SK-N-SH (cell line): Measurements from ENCODE around the gene NAGK. TPM values are rescaled to one million over a fixed set of nuclear protein-coding genes. Genes with fewer than 3 reads are reported as not detected.
"Not testable (repeated sequence)": the region's sequence is repeated elsewhere in the genome, so short reads cannot be mapped to it uniquely, and the experiment has no call there.

Experiments
- CTCF ChIA-PET: fragments of 300-600, 350-600 bp; formaldehyde crosslinking; extraction: SDS; loops from one replicate; lab custom pipeline; 2021; lab: Yijun Ruan, JAX
- POLR2A ChIA-PET: fragments of 350-600 bp; sonication (Branson Sonifier 250); formaldehyde crosslinking; extraction: SDS; loops from one replicate; lab custom pipeline; 2020; ENCODE audit warnings: antibody characterized with exemption, inconsistent platforms; lab: Yijun Ruan, JAX
- DNase-seq: peaks from one replicate; pipeline ENCODE4 v3.0.0; 2012
- H2AFZ ChIP-seq: fragments of 200-600 bp; sonication (generic); 2 replicates; pipeline ENCODE4 v1.8.1; 2016; ENCODE audit warnings: antibody characterized with exemption, mild to moderate bottlenecking, low read depth
- H3F3A ChIP-seq: fragments of 200-600 bp; sonication (generic); replicated peaks from 2 replicates; pipeline ENCODE3; 2016; ENCODE audit warnings: antibody characterized with exemption, mild to moderate bottlenecking; ENCODE audit not compliant: insufficient read depth
- H3K27ac ChIP-seq, 2 experiments: fragments of 200-500 bp in 1 of 2; fragments of 200-600 bp in 1 of 2; sonication (Bioruptor generic) in 1 of 2; sonication (generic), shearing (Covaris generic) in 1 of 2; 2 replicates each; pipeline versions ENCODE4 v1.5.1 to v1.6.1; 2014 to 2016; ENCODE audit warnings: low read depth in 2 of 2, inconsistent platforms in 1 of 2, low read length in 1 of 2, mild to moderate bottlenecking in 1 of 2, mixed read lengths in 1 of 2
- H3K27me3 ChIP-seq: fragments of 200-600 bp; sonication (generic), shearing (Covaris generic); 2 replicates; pipeline ENCODE4 v1.6.1; 2016; ENCODE audit warnings: mixed run types; ENCODE audit not compliant: insufficient read depth
- H3K36me3 ChIP-seq, 2 experiments: fragments of 200-500 bp in 1 of 2; fragments of 200-600 bp in 1 of 2; sonication (Bioruptor generic) in 1 of 2; sonication (generic) in 1 of 2; replicated peaks in 1 of 2; 2 replicates each; pipeline versions ENCODE3 to v1.5.1; 2014 to 2016; ENCODE audit warnings: low read length in 1 of 2, mild to moderate bottlenecking in 1 of 2; ENCODE audit not compliant: insufficient read depth in 2 of 2, control insufficient read depth in 1 of 2
- H3K4me1 ChIP-seq, 2 experiments: fragments of 200-500 bp in 1 of 2; fragments of 200-600 bp in 1 of 2; sonication (Bioruptor generic) in 1 of 2; sonication (generic), shearing (Covaris generic) in 1 of 2; 2 replicates each; pipeline versions ENCODE4 v1.5.1 to v1.6.1; 2014 to 2016; ENCODE audit warnings: low read depth in 1 of 2, low read length in 1 of 2, mixed run types in 1 of 2; ENCODE audit not compliant: insufficient read depth in 2 of 2, control insufficient read depth in 1 of 2
- H3K4me2 ChIP-seq: fragments of 200-600 bp; sonication (generic), shearing (Covaris generic); 2 replicates; pipeline ENCODE4 v1.6.1; 2017; ENCODE audit warnings: mixed run types
- H3K4me3 ChIP-seq, 2 experiments: fragments of 200-500 bp in 1 of 2; fragments of 200-600 bp in 1 of 2; sonication (Bioruptor generic) in 1 of 2; sonication (generic), shearing (Covaris generic) in 1 of 2; 2 replicates each; pipeline versions ENCODE4 v1.5.1 to v1.8.1; 2014 to 2016; ENCODE audit warnings: low read depth in 2 of 2, inconsistent platforms in 1 of 2, low read length in 1 of 2, mild to moderate bottlenecking in 1 of 2, mixed read lengths in 1 of 2, moderate library complexity in 1 of 2
- H3K79me2 ChIP-seq: fragments of 200-600 bp; sonication (generic); 2 replicates; pipeline ENCODE4 v1.8.1; 2017; ENCODE audit warnings: mild to moderate bottlenecking; ENCODE audit not compliant: insufficient read depth
- H3K9ac ChIP-seq: fragments of 200-600 bp; sonication (generic); 2 replicates; pipeline ENCODE4 v1.6.1; 2017; ENCODE audit warnings: mixed run types
- H3K9me2 ChIP-seq: fragments of 200-600 bp; sonication (generic); 2 replicates; pipeline ENCODE4 v1.6.1; 2017; ENCODE audit warnings: mixed run types
- H3K9me3 ChIP-seq: fragments of 200-600 bp; sonication (generic); 2 replicates; pipeline ENCODE4 v1.6.1; 2017; ENCODE audit warnings: mixed run types, mild to moderate bottlenecking, moderate library complexity
- H4K20me1 ChIP-seq: fragments of 200-600 bp; sonication (generic); 2 replicates; pipeline ENCODE4 v1.6.1; 2017; ENCODE audit warnings: mild to moderate bottlenecking, mixed run types; ENCODE audit not compliant: insufficient read depth
- CHD2 ChIP-seq: fragments of 150-350 bp; IDR thresholded peaks from 2 replicates; pipeline ENCODE4 v1.6.1; 2018; ENCODE audit warnings: low read length; ENCODE audit not compliant: partially characterized antibody
- ELF1 ChIP-seq: IDR thresholded peaks from 2 replicates; pipeline ENCODE4 v1.4.0; 2012
- EP300 ChIP-seq, 2 experiments: IDR thresholded peaks; 2 replicates each; pipeline versions ENCODE4 v1.4.0 to v1.6.1; 2012; ENCODE audit warnings: borderline replicate concordance in 1 of 2, low read depth in 1 of 2, low read length in 1 of 2
- EZH2phosphoT487 ChIP-seq: fragments of 200-600 bp; sonication (generic); IDR thresholded peaks from 2 replicates; pipeline ENCODE4 v1.6.1; 2017; ENCODE audit warnings: low read depth, mixed run types, mild to moderate bottlenecking, antibody characterized with exemption, moderate library complexity, borderline replicate concordance
- FOSL2 ChIP-seq: IDR thresholded peaks from 2 replicates; pipeline ENCODE4 v1.4.0; 2012; ENCODE audit warnings: low read depth, mild to moderate bottlenecking, moderate library complexity, borderline replicate concordance
- JUND ChIP-seq: IDR thresholded peaks from 2 replicates; pipeline ENCODE4 v1.4.0; 2012
- MAX ChIP-seq: IDR thresholded peaks from 2 replicates; pipeline ENCODE4 v1.4.0; 2012; ENCODE audit warnings: low read depth
- MXI1 ChIP-seq: IDR thresholded peaks from 2 replicates; pipeline ENCODE4 v1.6.1; 2012; ENCODE audit warnings: mild to moderate bottlenecking, low read depth, low read length, improper control_type of control experiment
- NFIC ChIP-seq: IDR thresholded peaks from 2 replicates; pipeline ENCODE4 v1.4.0; 2012; ENCODE audit warnings: borderline replicate concordance
- NRF1 ChIP-seq: IDR thresholded peaks from 2 replicates; pipeline ENCODE4 v1.6.1; 2012; ENCODE audit warnings: low read depth, mild to moderate bottlenecking, low read length
- RAD21 ChIP-seq: IDR thresholded peaks from 2 replicates; pipeline ENCODE4 v1.6.1; 2012; ENCODE audit warnings: mild to moderate bottlenecking, low read length
- SIN3A ChIP-seq: IDR thresholded peaks from 2 replicates; pipeline ENCODE4 v1.6.1; 2012; ENCODE audit warnings: low read depth, mild to moderate bottlenecking, low read length, moderate library complexity, borderline replicate concordance
- SMC3 ChIP-seq: IDR thresholded peaks from 2 replicates; pipeline ENCODE4 v1.6.1; 2012; ENCODE audit warnings: low read depth, low read length, improper control_type of control experiment
- TAF1 ChIP-seq: IDR thresholded peaks from 2 replicates; pipeline ENCODE4 v1.6.1; 2012; ENCODE audit warnings: low read depth, mild to moderate bottlenecking, low read length, moderate library complexity, borderline replicate concordance
- TCF12 ChIP-seq: IDR thresholded peaks from 2 replicates; pipeline ENCODE4 v1.4.0; 2012
- TEAD4 ChIP-seq: IDR thresholded peaks from 2 replicates; pipeline ENCODE4 v1.4.0; 2012; ENCODE audit warnings: mild to moderate bottlenecking, borderline replicate concordance; ENCODE audit not compliant: insufficient read depth
- USF1 ChIP-seq: IDR thresholded peaks from 2 replicates; pipeline ENCODE4 v1.4.0; 2012; ENCODE audit warnings: low read depth, borderline replicate concordance
- WGBS: methylation state at CpG from one replicate; pipeline ENCODE4 v1.1.6; 2017; ENCODE audit warnings: low lambda C conversion rate; 5-methylcytosine and 5-hydroxymethylcytosine counted together
- polyA plus RNA-seq, 3 experiments: library from polyadenylated mRNA; depleted of rRNA; stranded (reverse); fragments of >200 nt; gene quantifications; 2 replicates each; pipeline ENCODE4 v1.2.3, GENCODE V29; 2012
- TF ChIP-seq, protein P1 (sequence below): IDR thresholded peaks from 2 replicates; pipeline ENCODE4 v1.4.0; 2012; ENCODE audit warnings: low read depth, borderline replicate concordance
- TF ChIP-seq, protein P2 (sequence below): fragments of 150-350 bp; IDR thresholded peaks from 2 replicates; pipeline ENCODE4 v1.6.1; 2016; ENCODE audit warnings: mild to moderate bottlenecking, low read depth, low read length

Gene NAGK
- polyA plus RNA-seq, 1 of the 3 experiments (the other 2 are of a cell fraction), result 83.6 TPM

DNA sequence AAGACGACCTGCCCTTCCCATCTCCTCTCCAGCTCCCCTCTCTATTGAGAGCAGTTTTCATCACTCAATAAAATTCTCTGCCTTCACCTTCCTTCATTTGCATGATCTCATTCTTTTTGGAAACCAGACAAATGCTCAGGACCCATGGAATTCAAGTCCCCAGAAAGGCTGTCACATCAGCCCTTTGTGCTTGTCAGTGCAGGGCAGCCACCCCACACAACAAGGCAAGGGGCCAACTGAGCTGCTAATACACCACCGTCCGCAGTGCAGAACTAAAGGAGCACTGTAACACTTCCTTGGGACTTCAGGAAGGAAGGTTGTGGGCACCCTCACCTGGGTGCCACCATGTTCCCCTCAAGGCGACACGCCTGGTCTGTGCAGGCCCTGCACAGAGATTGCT, 35.4 kb downstream of the NAGK start:
- Histone ChIP-seq H3K36me3 (peaks cover 0 to 7% of the 10 kb centered on the region in 2 experiments), H3K4me2 (no peak overlapping the region), H3K27me3 (no peaks in the 10 kb centered on the region), H4K20me1 (no peaks in the 10 kb centered on the region), H3K79me2 (no peaks in the 10 kb centered on the region), H3K9me3 (no peaks in the 10 kb centered on the region), H2AFZ (no peak overlapping the region), H3K27ac (no peak overlapping the region), H3K4me3 (no peak overlapping the region), H3F3A (peaks cover 5% of the 10 kb centered on the region), H3K4me1 (no peaks in the 10 kb centered on the region), H3K9ac (no peak overlapping the region), H3K9me2 (no peaks in the 10 kb centered on the region)
- ChIA-PET POLR2A (no interaction called here), CTCF (interaction anchor here (1.5 kb wide), 1 partner anchor 11 kb away, joined by 3 read pairs; no protein-coding TSS in a partner anchor)
- 70% methylated on average over 5 of the region's 5 CpGs for WGBS
- TF ChIP-seq USF1 (no peak), SIN3A (no peak), ELF1 (no peak), FOSL2 (no peak), NRF1 (no peak), CHD2 (no peak), TCF12 (no peak), EP300 (IDR thresholded peaks at IDR 0.05; ENCODE audit: borderline replicate concordance in 1 of 2, low read depth in 1 of 2, low read length in 1 of 2) (no peak), NFIC (no peak), TAF1 (no peak), MAX (no peak), RAD21 (no peak), JUND (no peak), SMC3 (no peak), MXI1 (no peak), EZH2phosphoT487 (no peak), TEAD4 (no peak)
- TF ChIP-seq, protein P1, sequence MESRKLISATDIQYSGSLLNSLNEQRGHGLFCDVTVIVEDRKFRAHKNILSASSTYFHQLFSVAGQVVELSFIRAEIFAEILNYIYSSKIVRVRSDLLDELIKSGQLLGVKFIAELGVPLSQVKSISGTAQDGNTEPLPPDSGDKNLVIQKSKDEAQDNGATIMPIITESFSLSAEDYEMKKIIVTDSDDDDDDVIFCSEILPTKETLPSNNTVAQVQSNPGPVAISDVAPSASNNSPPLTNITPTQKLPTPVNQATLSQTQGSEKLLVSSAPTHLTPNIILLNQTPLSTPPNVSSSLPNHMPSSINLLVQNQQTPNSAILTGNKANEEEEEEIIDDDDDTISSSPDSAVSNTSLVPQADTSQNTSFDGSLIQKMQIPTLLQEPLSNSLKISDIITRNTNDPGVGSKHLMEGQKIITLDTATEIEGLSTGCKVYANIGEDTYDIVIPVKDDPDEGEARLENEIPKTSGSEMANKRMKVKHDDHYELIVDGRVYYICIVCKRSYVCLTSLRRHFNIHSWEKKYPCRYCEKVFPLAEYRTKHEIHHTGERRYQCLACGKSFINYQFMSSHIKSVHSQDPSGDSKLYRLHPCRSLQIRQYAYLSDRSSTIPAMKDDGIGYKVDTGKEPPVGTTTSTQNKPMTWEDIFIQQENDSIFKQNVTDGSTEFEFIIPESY, result no peak
- TF ChIP-seq, protein P2, sequence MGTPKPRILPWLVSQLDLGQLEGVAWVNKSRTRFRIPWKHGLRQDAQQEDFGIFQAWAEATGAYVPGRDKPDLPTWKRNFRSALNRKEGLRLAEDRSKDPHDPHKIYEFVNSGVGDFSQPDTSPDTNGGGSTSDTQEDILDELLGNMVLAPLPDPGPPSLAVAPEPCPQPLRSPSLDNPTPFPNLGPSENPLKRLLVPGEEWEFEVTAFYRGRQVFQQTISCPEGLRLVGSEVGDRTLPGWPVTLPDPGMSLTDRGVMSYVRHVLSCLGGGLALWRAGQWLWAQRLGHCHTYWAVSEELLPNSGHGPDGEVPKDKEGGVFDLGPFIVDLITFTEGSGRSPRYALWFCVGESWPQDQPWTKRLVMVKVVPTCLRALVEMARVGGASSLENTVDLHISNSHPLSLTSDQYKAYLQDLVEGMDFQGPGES, result no peak
- DNase-seq, result no peak

GRCh38 chr2:71106463-71106862, 38.0 kb downstream of the NAGK start:
- H3K27ac ChIP-seq, DNase-seq, H2AFZ ChIP-seq, POLR2A ChIA-PET, H3K9me3 ChIP-seq, CTCF ChIA-PET, H3K27me3 ChIP-seq, H3K4me1 ChIP-seq, H3F3A ChIP-seq, H3K9ac ChIP-seq, H4K20me1 ChIP-seq, H3K4me2 ChIP-seq, H3K9me2 ChIP-seq, H3K79me2 ChIP-seq, H3K4me3 ChIP-seq: not testable (repeated sequence)
- H3K36me3 ChIP-seq, result peaks cover 12 to 13% of the 10 kb centered on the region in 2 experiments
- WGBS, result 67% methylated on average over 6 of the region's 6 CpGs
